Panc1 (cell line): ENCODE results near the gene ARPIN. TPM values are rescaled to one million over a fixed set of nuclear protein-coding genes. Genes with fewer than 3 reads are reported as not detected.
"Not testable (repeated sequence)": the region's sequence is repeated elsewhere in the genome, so short reads cannot be mapped to it uniquely, and the experiment has no call there.

ENCODE experiments used
- ATAC-seq: fragments of 200-7000 bp; cut with Tn5 transposase; 2 replicates; pipeline ENCODE4 v1.9.1; 2020; ENCODE audit warnings: mild to moderate bottlenecking, moderate library complexity
- BruUV-seq: library from RNA; stranded (reverse); fragments of 400-500 nt; replicated peaks from 2 replicates; lab custom pipeline; 2021; lab: Mats Ljungman, UMichigan
- CTCF ChIA-PET: fragments of 300-600 bp; sonication (Branson Sonifier 250); formaldehyde crosslinking; loops from one replicate; lab custom pipeline; 2022; ENCODE audit warnings: antibody characterized with exemption; lab: Charles Lee
- POLR2A ChIA-PET: fragments of 300-600 bp; sonication (Branson Sonifier 250); formaldehyde crosslinking; loops from one replicate; lab custom pipeline; 2022; ENCODE audit warnings: antibody characterized with exemption; lab: Charles Lee
- DNase-seq: peaks from one replicate; pipeline ENCODE4 v3.0.0-alpha.2; 2010; ENCODE audit warnings: low read depth, low spot score
- H3K27ac ChIP-seq: 2 replicates; pipeline ENCODE4 v1.5.1; 2011; ENCODE audit warnings: mild to moderate bottlenecking, low read length, inconsistent platforms
- H3K27me3 ChIP-seq: fragments of 200-500 bp; sonication (Bioruptor generic); 2 replicates; pipeline ENCODE4 v1.6.0; 2014; ENCODE audit warnings: low read length, inconsistent platforms; ENCODE audit not compliant: control insufficient read depth, insufficient read depth
- H3K36me3 ChIP-seq: fragments of 200-500 bp; sonication (Bioruptor generic); 2 replicates; pipeline ENCODE4 v1.5.1; 2014; ENCODE audit warnings: inconsistent platforms, mild to moderate bottlenecking, low read length, moderate library complexity; ENCODE audit not compliant: control insufficient read depth, insufficient read depth
- H3K4me1 ChIP-seq: 2 replicates; pipeline ENCODE4 v1.5.1; 2011; ENCODE audit warnings: inconsistent platforms, mild to moderate bottlenecking, low read length, moderate library complexity; ENCODE audit not compliant: control insufficient read depth, insufficient read depth
- H3K4me3 ChIP-seq, 2 experiments: 2 replicates each; pipeline ENCODE4 v1.5.1; 2011 to 2012; ENCODE audit warnings: low read depth in 2 of 2, low read length in 2 of 2, mild to moderate bottlenecking in 2 of 2, inconsistent platforms in 1 of 2, moderate library complexity in 1 of 2
- H3K9me3 ChIP-seq: fragments of 200-500 bp; sonication (Bioruptor generic); 2 replicates; pipeline ENCODE4 v1.5.1; 2014; ENCODE audit warnings: low read depth, mild to moderate bottlenecking, inconsistent platforms, low read length, moderate library complexity; ENCODE audit not compliant: control insufficient read depth, insufficient read depth
- CTCF ChIP-seq: fragments of 450-650 bp; IDR thresholded peaks from 2 replicates; pipeline ENCODE4 v1.5.1; 2017; ENCODE audit warnings: mild to moderate bottlenecking
- POLR2AphosphoS5 ChIP-seq: IDR thresholded peaks from 2 replicates; pipeline ENCODE4 v1.6.1; 2012; ENCODE audit warnings: mild to moderate bottlenecking, low read depth, low read length, moderate library complexity
- REST ChIP-seq, 2 experiments: IDR thresholded peaks; 2 replicates each; pipeline ENCODE4 v1.6.1; 2011 to 2012; ENCODE audit warnings: low read depth in 2 of 2, control low read depth in 1 of 2, low read length in 1 of 2, mild to moderate bottlenecking in 1 of 2, moderate library complexity in 1 of 2; ENCODE audit not compliant: insufficient read depth in 1 of 2
- SIN3A ChIP-seq: IDR thresholded peaks from 2 replicates; pipeline ENCODE4 v1.6.1; 2012; ENCODE audit warnings: low read depth, mild to moderate bottlenecking, low read length, moderate library complexity, borderline replicate concordance; ENCODE audit not compliant: insufficient read depth
- TCF7L2 ChIP-seq: IDR thresholded peaks from 2 replicates; pipeline ENCODE4 v1.6.1; 2011; ENCODE audit warnings: mild to moderate bottlenecking, low read depth, low read length, inconsistent platforms
- in situ Hi-C: cut with HindIII; loops from 2 replicates; pipeline ENCODE4 v1.10.0; 2016; ENCODE audit warnings: low sequenced_read_pairs, low pct_unique_long_range_greater_than_20kb
- intact Hi-C: fragments of 100-400 bp; cut with micrococcal nuclease; formaldehyde crosslinking; loops from one replicate; pipeline ENCODE4 v1.10.0; 2022; ENCODE audit not compliant: unreplicated experiment
- total RNA-seq: library from RNA; stranded (reverse); gene quantifications from one replicate; pipeline ENCODE4 v1.2.1, GENCODE V29; 2021; ENCODE audit not compliant: unreplicated experiment

Gene ARPIN
- total RNA-seq, 1 experiment from 2014 or later = 6.3 TPM

GRCh38 chr15:89857673-89858072 lies 55.1 kb downstream of the ARPIN start:
- in situ Hi-C loops = no loop called here
- no peak overlapping the region for H3K4me3 ChIP-seq
- H3K27me3 ChIP-seq = no peaks in the 10 kb centered on the region
- H3K9me3 ChIP-seq = no peaks in the 10 kb centered on the region
- intact Hi-C loops = no loop called here
- ChIA-PET POLR2A (no interaction called here), CTCF (no interaction called here)
- TF ChIP-seq REST (IDR thresholded peaks at IDR 0.05; ENCODE audit: insufficient read depth in 1 of 2, low read depth in 2 of 2, low read length in 1 of 2) = no peak
- TF ChIP-seq TCF7L2 = no peak
- no peak for TF ChIP-seq CTCF
- TF ChIP-seq POLR2AphosphoS5 = no peak
- no peak for TF ChIP-seq SIN3A
- no peak; the same call in 1 of the 2 replicates for ATAC-seq
- H3K4me1 ChIP-seq = no peaks in the 10 kb centered on the region
- peaks cover 3% of the 10 kb centered on the region; the same call in 1 of the 2 replicates for H3K36me3 ChIP-seq
- no TSS peak for BruUV-seq
- H3K27ac ChIP-seq = no peak overlapping the region
- no peak for DNase-seq

- H3K9me3 ChIP-seq = no peaks in the 10 kb centered on the region
- H3K27me3 ChIP-seq = no peaks in the 10 kb centered on the region
- H3K27ac ChIP-seq = no peak overlapping the region
- H3K4me3 ChIP-seq = no peak overlapping the region
- no peak for DNase-seq
- POLR2A ChIA-PET = no interaction called here
- no TSS peak for BruUV-seq
- no peak for ATAC-seq
- in situ Hi-C loops = no loop called here
- TF ChIP-seq SIN3A (no peak), CTCF (no peak), POLR2AphosphoS5 (no peak)
- intact Hi-C loops = no loop called here
- H3K4me1 ChIP-seq = no peaks in the 10 kb centered on the region
- H3K36me3 ChIP-seq = no peaks in the 10 kb centered on the region; the same call in 1 of the 2 replicates
- CTCF ChIA-PET = no interaction called here
These were observed 56.8 kb downstream of the ARPIN start for GRCh38 chr15:89855948-89856347.

GRCh38 chr15:89854863-89855262 lies 57.9 kb downstream of the ARPIN start:
- in situ Hi-C loops, H3K9me3 ChIP-seq, H3K4me1 ChIP-seq, POLR2A ChIA-PET, CTCF ChIA-PET, H3K27me3 ChIP-seq, ATAC-seq, H3K36me3 ChIP-seq, DNase-seq, H3K4me3 ChIP-seq, BruUV-seq, intact Hi-C loops, H3K27ac ChIP-seq: not testable (repeated sequence)
